GM18498 (cell line): ENCODE data around the gene TMC2.
"Not testable (repeated sequence)": the region's sequence is repeated elsewhere in the genome, so short reads cannot be mapped to it uniquely, and the experiment has no call there.

Source experiments
- ATAC-seq: cut with Tn5 transposase; IDR thresholded peaks from one replicate; pipeline ENCODE4 v1.9.1; 2021; ENCODE audit warnings: mild to moderate bottlenecking, moderate library complexity; ENCODE audit not compliant: unreplicated experiment

TMC2 gene

DNA sequence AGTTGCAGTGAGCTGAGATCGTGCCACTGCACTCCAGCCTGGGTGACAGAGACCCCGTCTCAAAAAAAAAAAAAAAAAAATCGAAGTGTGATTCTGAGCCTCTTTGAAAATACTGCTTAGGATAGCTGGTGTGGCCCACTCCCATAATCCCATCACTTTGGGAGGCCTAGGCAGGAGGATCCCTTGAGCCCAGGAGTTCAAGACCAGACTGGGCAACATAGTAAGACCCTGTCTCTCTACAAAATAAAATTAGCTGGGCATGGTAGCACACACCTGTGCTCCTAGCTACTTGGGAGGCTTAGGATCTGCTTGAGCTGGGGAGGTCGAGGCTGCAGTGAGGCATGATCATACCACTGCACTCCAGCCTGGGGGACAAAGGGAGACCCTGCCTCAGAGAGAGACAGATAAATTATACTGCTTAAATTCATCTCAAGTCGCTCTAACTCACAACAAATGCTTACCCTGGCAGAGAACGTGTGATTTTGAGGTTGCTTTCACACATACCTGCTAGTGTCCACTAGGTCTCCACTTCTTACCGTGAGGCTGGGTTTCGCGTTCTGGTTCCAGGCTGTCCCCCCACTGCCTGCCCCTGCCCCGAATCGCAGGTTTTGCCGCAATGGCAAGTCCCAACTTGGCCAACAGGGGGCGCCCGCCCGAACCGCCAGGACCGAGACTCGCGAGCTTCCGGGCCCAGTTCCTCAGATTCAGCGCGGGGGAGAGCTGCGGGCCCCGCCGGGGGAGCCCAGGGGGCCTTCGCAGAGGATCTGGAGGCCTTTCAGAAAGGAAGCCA lies 12.3 kb upstream of the TMC2 start:
- peak; percentile 71 for ATAC-seq

- peak; percentile 41 for ATAC-seq
Measured at GRCh38 chr20:2524709-2525506, 11.5 kb upstream of the TMC2 start.

GRCh38 chr20:2526218-2526583 lies 10.2 kb upstream of the TMC2 start:
- ATAC-seq, result not testable (repeated sequence)

- no peak for ATAC-seq
Measured at GRCh38 chr20:2527762-2528161, 8.6 kb upstream of the TMC2 start.

GRCh38 chr20:2528671-2529271 lies 7.6 kb upstream of the TMC2 start:
- no peak for ATAC-seq

GRCh38 chr20:2533118-2533517 lies 3.3 kb upstream of the TMC2 start:
- no peak for ATAC-seq

DNA sequence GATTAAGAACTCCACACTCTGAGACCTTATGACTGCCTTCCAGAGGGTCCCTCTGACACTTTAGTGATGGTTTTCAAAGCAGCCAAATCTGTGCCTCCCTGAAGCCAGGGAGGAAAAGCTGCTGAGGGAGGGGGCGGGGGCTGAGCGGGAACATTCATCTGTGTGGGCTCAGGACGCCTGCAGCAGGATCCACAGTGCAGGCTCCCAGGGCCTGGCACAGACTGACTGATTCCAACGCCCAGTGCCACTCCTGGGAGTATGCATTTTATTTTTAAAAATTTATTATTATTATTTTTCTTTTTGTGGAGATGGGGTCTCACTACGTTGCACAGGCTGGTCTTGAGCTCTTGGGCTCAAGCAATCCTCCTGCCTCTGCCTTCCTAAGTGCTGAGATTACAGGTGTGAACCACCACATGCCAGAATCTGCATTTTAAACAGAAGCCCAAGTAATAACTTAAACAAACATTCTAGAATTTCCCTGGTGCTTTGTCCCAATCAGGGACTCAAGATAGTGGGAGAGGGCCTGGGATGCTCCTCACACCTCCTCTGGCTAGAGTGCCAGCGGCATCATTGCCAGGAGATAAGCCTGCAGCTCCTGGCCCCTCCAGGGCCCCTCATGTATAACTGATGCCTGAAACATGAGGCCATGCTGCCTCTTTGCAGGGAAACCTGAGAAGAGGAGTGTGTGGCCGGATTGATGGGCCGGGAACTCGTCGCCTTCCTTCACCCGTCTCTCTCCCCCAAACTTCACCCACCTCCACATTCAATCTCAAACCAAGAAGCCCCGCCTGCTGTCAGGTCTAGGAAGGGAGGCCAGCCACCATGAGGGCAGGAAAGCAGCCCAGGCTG lies 438 bp upstream of the TMC2 start:
- no peak for ATAC-seq

GRCh38 chr20:2537101-2537500 lies 728 bp downstream of the TMC2 start:
- no peak for ATAC-seq

DNA sequence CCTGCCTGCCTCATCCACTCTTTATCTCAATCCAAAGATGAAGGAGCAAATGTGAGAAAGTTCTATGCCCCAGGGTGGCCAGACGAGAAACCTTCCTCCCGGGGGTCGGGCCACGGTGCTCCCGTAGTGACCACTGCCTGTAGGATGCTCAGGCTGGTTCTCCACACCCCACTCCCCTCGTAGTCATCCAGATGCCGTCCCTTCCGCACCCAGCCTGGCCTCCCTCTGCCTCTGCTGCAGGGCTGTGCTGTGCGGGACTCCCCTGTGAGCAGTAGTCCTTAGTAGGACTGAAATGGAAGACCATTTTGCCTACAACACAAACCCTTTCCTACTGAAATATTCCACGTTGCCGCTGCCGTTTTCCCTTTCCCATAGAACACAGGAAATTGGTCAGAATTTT lies 2.0 kb downstream of the TMC2 start:
- no peak for ATAC-seq

- ATAC-seq, result no peak
Measured at GRCh38 chr20:2538931-2539720, 2.8 kb downstream of the TMC2 start.

DNA sequence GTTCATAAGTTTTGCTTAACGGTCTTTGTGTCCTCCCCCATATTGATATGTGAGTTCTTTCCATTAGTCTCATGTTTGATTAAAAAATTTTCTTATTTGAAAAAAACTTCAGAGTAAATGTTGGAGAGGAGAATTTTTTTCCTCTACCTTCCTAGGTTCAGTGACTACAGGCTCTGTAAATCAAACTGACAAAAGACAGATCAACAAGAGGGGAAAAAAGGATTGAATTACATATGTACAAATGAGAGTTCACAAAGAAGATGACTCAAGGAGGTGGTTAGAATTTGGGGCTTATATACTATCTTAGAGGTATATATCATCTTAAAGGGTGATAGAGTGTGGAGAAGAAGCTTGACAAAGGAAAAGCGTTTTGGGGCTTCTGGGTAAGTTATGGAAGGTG lies 5.6 kb downstream of the TMC2 start:
- no peak for ATAC-seq

DNA sequence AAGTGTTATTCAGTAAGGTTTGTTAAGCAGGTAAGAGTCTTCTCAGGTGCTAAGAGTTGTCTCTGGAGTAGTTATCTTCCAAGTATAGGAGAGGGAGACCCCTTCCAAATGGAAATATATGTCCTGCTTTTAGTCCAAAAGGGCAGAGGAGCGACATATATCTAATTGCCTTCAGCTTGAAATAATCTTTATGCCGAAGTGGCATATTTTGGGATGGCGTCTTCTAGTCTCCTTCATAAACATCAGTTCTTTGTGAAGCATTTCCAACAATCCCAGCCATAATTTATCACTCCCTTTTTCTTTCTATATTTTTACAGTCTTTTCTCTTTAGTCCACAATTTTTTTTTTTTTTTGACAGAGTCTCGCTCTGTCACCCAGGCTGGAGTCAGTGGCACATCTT lies 6.0 kb downstream of the TMC2 start:
- no peak for ATAC-seq

DNA sequence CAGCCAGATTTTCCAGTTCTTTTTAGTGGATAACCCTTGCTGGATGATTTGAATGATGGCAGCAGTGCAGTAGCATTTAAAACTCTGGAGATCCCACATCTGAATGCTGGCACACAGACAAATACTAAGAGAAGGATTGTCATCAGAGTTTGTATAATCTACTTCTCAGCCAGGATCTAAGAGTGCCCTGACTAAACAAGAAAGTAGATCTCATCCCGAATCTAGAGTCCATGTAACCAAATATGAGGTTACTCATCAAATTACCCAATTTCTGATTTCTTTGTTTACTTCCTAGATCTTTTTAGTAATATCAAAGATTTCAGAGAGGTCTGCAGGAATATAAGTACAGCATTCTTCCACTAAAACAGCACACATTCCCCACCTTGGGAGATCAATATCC lies 7.8 kb downstream of the TMC2 start:
- ATAC-seq, result no peak

GRCh38 chr20:2545594-2545993 lies 9.2 kb downstream of the TMC2 start:
- no peak for ATAC-seq

DNA sequence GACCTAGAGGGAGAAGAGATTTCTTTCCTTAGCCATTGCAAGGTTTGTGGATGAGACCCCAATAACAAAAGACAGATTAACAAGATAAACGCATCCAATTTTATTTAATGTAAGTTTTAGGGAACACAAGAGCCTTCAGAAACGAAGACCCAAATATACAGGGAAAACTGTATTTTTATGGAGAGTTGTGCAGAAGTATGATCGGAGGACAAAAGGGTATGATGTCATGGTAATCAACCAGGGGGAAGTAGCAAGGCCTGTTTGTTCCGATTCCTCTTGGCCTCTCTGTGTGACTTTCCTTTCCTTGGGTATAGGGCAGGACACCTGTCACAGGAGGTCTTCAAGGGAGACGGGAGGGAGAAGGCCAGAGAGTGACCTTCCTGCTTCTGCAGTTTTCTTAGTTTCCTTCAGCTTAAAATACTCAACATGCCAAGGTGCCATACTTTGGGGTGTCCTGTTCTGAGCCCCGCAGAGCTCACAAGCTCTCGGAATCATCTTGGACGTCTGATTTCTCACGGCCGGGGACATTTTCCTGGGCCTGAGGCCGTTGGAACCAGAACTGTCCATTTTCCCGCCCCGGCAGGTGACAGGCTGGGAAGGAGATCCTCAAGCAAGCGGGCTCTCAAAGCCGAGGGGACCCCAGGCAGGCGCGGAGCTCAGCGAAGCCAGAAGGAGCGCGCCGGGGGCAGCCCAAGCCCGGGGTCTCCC lies 21.7 kb downstream of the TMC2 start:
- no peak for ATAC-seq

- no peak for ATAC-seq
Measured at GRCh38 chr20:2558581-2559278, 22.4 kb downstream of the TMC2 start.

GRCh38 chr20:2559279-2559626 lies 22.9 kb downstream of the TMC2 start:
- ATAC-seq, result no peak

GRCh38 chr20:2559651-2560050 lies 23.3 kb downstream of the TMC2 start:
- ATAC-seq, result no peak

DNA sequence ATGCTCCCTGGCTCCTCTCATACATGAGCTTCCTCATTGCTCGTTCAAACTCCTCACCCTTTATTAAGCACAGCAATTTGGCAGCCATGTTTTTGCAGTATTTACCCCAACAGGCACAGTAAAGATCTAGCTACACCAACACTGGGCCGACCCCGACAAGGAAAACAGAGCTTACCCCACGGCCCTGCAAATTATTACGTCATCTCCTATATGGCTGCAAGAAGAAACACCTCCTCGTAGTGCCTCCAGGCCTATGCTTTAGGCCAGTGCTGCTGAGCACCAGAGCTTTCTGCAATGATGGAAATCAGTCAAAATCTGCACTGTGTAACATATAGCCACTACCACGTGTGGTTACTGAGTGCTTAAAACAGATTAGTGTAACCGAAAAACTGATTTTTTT lies 26.7 kb downstream of the TMC2 start:
- no peak for ATAC-seq
